CD4-positive, alpha-beta T cell treated with Interleukin-2 at 100 ng/mL for 4 hours (primary cell): ENCODE measurements around the gene PDGFB.

ENCODE experiments used
- DNase-seq: peaks from one replicate; pipeline ENCODE4 v3.0.0-alpha.2; 2020; ENCODE audit warnings: low spot score

PDGFB gene

GRCh38 chr22:39276440-39277141 lies 31.8 kb upstream of the PDGFB start:
- DNase-seq = no peak

- no peak for DNase-seq
Measured at GRCh38 chr22:39275814-39276439, 31.1 kb upstream of the PDGFB start.

- DNase-seq = no peak
Measured at GRCh38 chr22:39273950-39274887, 29.4 kb upstream of the PDGFB start.

- no peak for DNase-seq
Measured at GRCh38 chr22:39270792-39271191, 26.0 kb upstream of the PDGFB start.

- no peak for DNase-seq
Measured at GRCh38 chr22:39270280-39270679, 25.5 kb upstream of the PDGFB start.

- no peak for DNase-seq
Measured at GRCh38 chr22:39269095-39269790, 24.5 kb upstream of the PDGFB start.

GRCh38 chr22:39268645-39269044 lies 23.9 kb upstream of the PDGFB start:
- no peak for DNase-seq

- DNase-seq = no peak
Measured at GRCh38 chr22:39267974-39268373, 23.2 kb upstream of the PDGFB start.

- DNase-seq = no peak
Measured at GRCh38 chr22:39266398-39267030, 21.7 kb upstream of the PDGFB start.

- DNase-seq = no peak
Measured at GRCh38 chr22:39265143-39265886, 20.5 kb upstream of the PDGFB start.

GRCh38 chr22:39264349-39265038 lies 19.7 kb upstream of the PDGFB start:
- peak; percentile 10 for DNase-seq

GRCh38 chr22:39263626-39264348 lies 19.0 kb upstream of the PDGFB start:
- DNase-seq = no peak

- DNase-seq = no peak
Measured at GRCh38 chr22:39259666-39260065, 14.9 kb upstream of the PDGFB start.

- no peak for DNase-seq
Measured at GRCh38 chr22:39257901-39258475, 13.2 kb upstream of the PDGFB start.

GRCh38 chr22:39256979-39257378 lies 12.2 kb upstream of the PDGFB start:
- no peak for DNase-seq

- no peak for DNase-seq
Measured at GRCh38 chr22:39256186-39256552, 11.4 kb upstream of the PDGFB start.

- DNase-seq = no peak
Measured at GRCh38 chr22:39255449-39256185, 10.8 kb upstream of the PDGFB start.

- DNase-seq = peak; percentile 60
Measured at GRCh38 chr22:39254789-39255298, 10.1 kb upstream of the PDGFB start.
